ENCODE data around the gene XIRP2. TPM values are rescaled to one million over a fixed set of nuclear protein-coding genes. Genes with fewer than 3 reads are reported as not detected.
"Not testable (repeated sequence)": the region's sequence is repeated elsewhere in the genome, so short reads cannot be mapped to it uniquely, and the experiment has no call there.

The XIRP2 gene
- total RNA-seq, 1 experiment from 2014 or later = not detected

DNA sequence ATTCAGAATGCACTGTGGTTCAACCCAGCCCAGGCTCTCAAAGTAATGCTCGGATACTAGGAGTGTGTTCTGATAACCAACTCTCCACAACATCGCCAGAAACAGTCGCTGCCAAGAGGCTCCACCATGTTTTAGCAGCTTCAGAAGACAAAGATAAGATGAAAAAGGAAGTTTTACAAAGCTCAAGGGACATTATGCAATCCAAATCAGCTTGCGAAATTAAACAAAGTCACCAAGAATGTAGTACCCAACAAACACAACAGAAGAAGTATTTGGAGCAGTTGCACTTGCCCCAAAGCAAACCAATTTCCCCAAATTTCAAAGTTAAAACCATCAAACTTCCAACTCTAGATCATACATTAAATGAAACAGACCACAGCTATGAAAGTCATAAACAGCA lies 360.9 kb downstream of the XIRP2 start:
- H3K9me2 ChIP-seq (replicated peaks; ENCODE audit: insufficient read depth, low read length) = no peaks in the 10 kb centered on the region
- no peak overlapping the region for H3K4me3 ChIP-seq (ENCODE audit: low read length)
- no peak overlapping the region for H3K4me2 ChIP-seq (ENCODE audit: low read depth, low read length, poor library complexity, severe bottlenecking)
- H3K9ac ChIP-seq (ENCODE audit: low read length) = no peak overlapping the region
- no peaks in the 10 kb centered on the region for H3K4me1 ChIP-seq (ENCODE audit: low read length)
- H3K27me3 ChIP-seq (ENCODE audit: low read length) = no peaks in the 10 kb centered on the region
- H3K27ac ChIP-seq (ENCODE audit: low read length) = no peak overlapping the region
- H3K79me2 ChIP-seq (ENCODE audit: low read length) = no peaks in the 10 kb centered on the region
- no peaks in the 10 kb centered on the region for H3K36me3 ChIP-seq (ENCODE audit: insufficient read depth, low read length)
- no peak for DNase-seq
- H2AFZ ChIP-seq (ENCODE audit: low read length) = no peak overlapping the region
- no peaks in the 10 kb centered on the region for H3K9me3 ChIP-seq (ENCODE audit: low read length)
- no peaks in the 10 kb centered on the region for H4K20me1 ChIP-seq (ENCODE audit: insufficient read depth, low read depth, low read length)

DNA sequence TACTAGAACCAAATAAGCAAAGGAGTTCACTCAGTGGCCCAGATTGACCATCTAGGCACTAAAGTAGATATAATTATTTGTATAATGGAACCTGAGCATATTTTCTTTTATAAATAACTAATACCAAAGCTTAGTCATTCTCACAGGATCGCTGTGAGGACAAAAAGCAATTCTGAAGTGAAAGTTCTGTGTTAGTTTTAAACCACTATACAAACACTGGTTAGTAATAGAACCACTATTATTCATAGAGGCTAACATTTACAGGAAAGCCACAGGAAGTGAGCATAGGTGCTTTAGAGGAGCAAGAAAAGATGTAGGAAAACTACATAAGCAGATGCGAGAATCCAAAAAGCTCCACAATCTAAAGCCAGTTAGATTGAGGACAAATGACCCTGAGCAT lies 364.7 kb downstream of the XIRP2 start:
- Histone ChIP-seq H3K4me2 (ENCODE audit: low read depth, low read length, poor library complexity, severe bottlenecking) (no peak overlapping the region), H3K4me3 (ENCODE audit: low read length) (no peak overlapping the region), H3K9me2 (replicated peaks; ENCODE audit: insufficient read depth, low read length) (no peaks in the 10 kb centered on the region), H3K36me3 (ENCODE audit: insufficient read depth, low read length) (no peaks in the 10 kb centered on the region), H2AFZ (ENCODE audit: low read length) (no peak overlapping the region), H3K79me2 (ENCODE audit: low read length) (no peaks in the 10 kb centered on the region), H3K27ac (ENCODE audit: low read length) (no peak overlapping the region), H3K27me3 (ENCODE audit: low read length) (no peaks in the 10 kb centered on the region), H3K9ac (ENCODE audit: low read length) (no peak overlapping the region), H3K9me3 (ENCODE audit: low read length) (no peaks in the 10 kb centered on the region), H4K20me1 (ENCODE audit: insufficient read depth, low read depth, low read length) (no peaks in the 10 kb centered on the region), H3K4me1 (ENCODE audit: low read length) (no peaks in the 10 kb centered on the region)
- no peak for DNase-seq

DNA sequence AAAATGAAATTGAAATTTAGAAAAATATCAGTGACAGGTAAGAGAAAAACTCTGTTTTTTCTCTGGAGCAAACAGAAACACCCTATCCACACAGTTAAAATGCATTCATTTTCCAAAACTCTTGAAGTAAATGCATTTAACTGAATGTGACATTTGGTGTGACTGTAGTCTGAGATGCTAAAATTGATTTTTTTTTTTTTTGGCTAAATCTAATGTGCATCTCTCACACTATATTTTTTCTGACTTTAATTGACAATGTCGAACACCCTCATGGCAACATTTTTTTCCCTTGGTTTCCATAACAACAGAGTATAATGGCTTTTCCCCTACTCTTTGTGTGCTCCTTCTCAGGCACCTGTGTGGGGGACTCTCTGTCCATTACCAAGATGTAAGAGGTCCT lies 366.4 kb downstream of the XIRP2 start:
- Histone ChIP-seq H3K27me3 (ENCODE audit: low read length) (no peaks in the 10 kb centered on the region), H3K9me2 (replicated peaks; ENCODE audit: insufficient read depth, low read length) (no peaks in the 10 kb centered on the region)
- no peak for DNase-seq

DNA sequence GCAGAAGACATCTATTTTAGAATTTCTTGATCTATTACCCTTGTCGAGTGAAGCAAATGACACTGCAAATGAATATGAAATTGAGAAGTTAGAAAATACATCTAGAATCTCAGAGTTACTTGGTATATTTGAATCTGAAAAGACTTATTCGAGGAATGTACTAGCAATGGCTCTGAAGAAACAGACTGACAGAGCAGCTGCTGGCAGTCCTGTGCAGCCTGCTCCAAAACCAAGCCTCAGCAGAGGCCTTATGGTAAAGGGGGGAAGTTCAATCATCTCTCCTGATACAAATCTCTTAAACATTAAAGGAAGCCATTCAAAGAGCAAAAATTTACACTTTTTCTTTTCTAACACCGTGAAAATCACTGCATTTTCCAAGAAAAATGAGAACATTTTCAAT lies 370.4 kb downstream of the XIRP2 start:
- H3K27ac ChIP-seq (ENCODE audit: low read length) = no peak overlapping the region
- H3K4me1 ChIP-seq (ENCODE audit: low read length) = no peaks in the 10 kb centered on the region
- H3K27me3 ChIP-seq (ENCODE audit: low read length) = no peaks in the 10 kb centered on the region
- H3K79me2 ChIP-seq (ENCODE audit: low read length) = no peaks in the 10 kb centered on the region
- H3K36me3 ChIP-seq (ENCODE audit: insufficient read depth, low read length) = no peaks in the 10 kb centered on the region
- no peak overlapping the region for H3K4me2 ChIP-seq (ENCODE audit: low read depth, low read length, poor library complexity, severe bottlenecking)
- no peaks in the 10 kb centered on the region for H4K20me1 ChIP-seq (ENCODE audit: insufficient read depth, low read depth, low read length)
- no peak for DNase-seq
- no peak overlapping the region for H2AFZ ChIP-seq (ENCODE audit: low read length)
- H3K4me3 ChIP-seq (ENCODE audit: low read length) = no peak overlapping the region
- no peaks in the 10 kb centered on the region for H3K9me3 ChIP-seq (ENCODE audit: low read length)
- H3K9me2 ChIP-seq (replicated peaks; ENCODE audit: insufficient read depth, low read length) = no peaks in the 10 kb centered on the region
- H3K9ac ChIP-seq (ENCODE audit: low read length) = no peak overlapping the region

More for the DNA sequence above, 366.4 kb downstream of the XIRP2 start:
- no peak overlapping the region for H3K9ac ChIP-seq (ENCODE audit: low read length)
- H3K4me2 ChIP-seq (ENCODE audit: low read depth, low read length, poor library complexity, severe bottlenecking) = no peak overlapping the region
- H3K27ac ChIP-seq (ENCODE audit: low read length) = no peak overlapping the region
- no peak overlapping the region for H3K4me3 ChIP-seq (ENCODE audit: low read length)
- no peaks in the 10 kb centered on the region for H3K4me1 ChIP-seq (ENCODE audit: low read length)
- no peaks in the 10 kb centered on the region for H4K20me1 ChIP-seq (ENCODE audit: insufficient read depth, low read depth, low read length)
- no peak overlapping the region for H2AFZ ChIP-seq (ENCODE audit: low read length)
- H3K9me3 ChIP-seq (ENCODE audit: low read length) = no peaks in the 10 kb centered on the region
- H3K79me2 ChIP-seq (ENCODE audit: low read length) = no peaks in the 10 kb centered on the region
- H3K36me3 ChIP-seq (ENCODE audit: insufficient read depth, low read length) = no peaks in the 10 kb centered on the region

DNA sequence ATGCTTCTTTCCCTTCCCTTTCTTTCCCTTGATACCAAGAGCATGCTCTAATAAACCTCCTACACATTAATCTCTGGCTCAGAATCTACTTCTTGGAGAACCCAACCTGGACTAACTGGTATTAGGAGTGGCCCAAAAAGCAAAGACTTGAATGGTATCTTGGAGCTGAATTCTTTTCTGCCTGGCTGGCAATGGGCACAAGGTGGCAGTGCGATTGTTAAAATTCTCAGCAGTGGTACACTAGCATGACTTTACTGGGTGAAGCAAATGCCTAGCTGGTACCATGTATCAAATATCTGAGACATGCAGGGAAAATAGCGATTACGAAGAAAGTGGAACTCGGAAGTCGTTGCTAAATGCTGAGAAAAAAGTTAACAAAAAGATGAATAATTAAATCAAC lies 376.1 kb downstream of the XIRP2 start:
- no peak overlapping the region for H3K9ac ChIP-seq (ENCODE audit: low read length)
- no peaks in the 10 kb centered on the region; the same call in 1 of the 2 replicates for H3K9me3 ChIP-seq (ENCODE audit: low read length)

GRCh38 chr2:167265004-167265403 lies 376.7 kb downstream of the XIRP2 start:
- H4K20me1 ChIP-seq (ENCODE audit: insufficient read depth, low read depth, low read length) = no peaks in the 10 kb centered on the region
- no peak overlapping the region for H3K27ac ChIP-seq (ENCODE audit: low read length)
- no peaks in the 10 kb centered on the region; the same call in 1 of the 2 replicates for H3K9me3 ChIP-seq (ENCODE audit: low read length)
- no peaks in the 10 kb centered on the region for H3K79me2 ChIP-seq (ENCODE audit: low read length)
- H2AFZ ChIP-seq (ENCODE audit: low read length) = no peak overlapping the region
- no peaks in the 10 kb centered on the region for H3K4me1 ChIP-seq (ENCODE audit: low read length)
- no peaks in the 10 kb centered on the region for H3K27me3 ChIP-seq (ENCODE audit: low read length)
- no peak overlapping the region for H3K9ac ChIP-seq (ENCODE audit: low read length)
- no peaks in the 10 kb centered on the region for H3K36me3 ChIP-seq (ENCODE audit: insufficient read depth, low read length)
- no peak overlapping the region for H3K4me2 ChIP-seq (ENCODE audit: low read depth, low read length, poor library complexity, severe bottlenecking)
- DNase-seq = no peak
- no peak overlapping the region for H3K4me3 ChIP-seq (ENCODE audit: low read length)
- no peaks in the 10 kb centered on the region for H3K9me2 ChIP-seq (replicated peaks; ENCODE audit: insufficient read depth, low read length)

More for the DNA sequence above, 376.1 kb downstream of the XIRP2 start:
- H3K27ac ChIP-seq (ENCODE audit: low read length) = no peak overlapping the region
- H3K4me2 ChIP-seq (ENCODE audit: low read depth, low read length, poor library complexity, severe bottlenecking) = no peak overlapping the region
- DNase-seq = peak; percentile 58
- no peak overlapping the region for H2AFZ ChIP-seq (ENCODE audit: low read length)
- no peaks in the 10 kb centered on the region for H3K36me3 ChIP-seq (ENCODE audit: insufficient read depth, low read length)
- H3K4me1 ChIP-seq (ENCODE audit: low read length) = no peaks in the 10 kb centered on the region
- H3K79me2 ChIP-seq (ENCODE audit: low read length) = no peaks in the 10 kb centered on the region
- no peaks in the 10 kb centered on the region for H3K9me2 ChIP-seq (replicated peaks; ENCODE audit: insufficient read depth, low read length)
- no peaks in the 10 kb centered on the region for H3K27me3 ChIP-seq (ENCODE audit: low read length)
- no peak overlapping the region for H3K4me3 ChIP-seq (ENCODE audit: low read length)
- H4K20me1 ChIP-seq (ENCODE audit: insufficient read depth, low read depth, low read length) = no peaks in the 10 kb centered on the region

DNA sequence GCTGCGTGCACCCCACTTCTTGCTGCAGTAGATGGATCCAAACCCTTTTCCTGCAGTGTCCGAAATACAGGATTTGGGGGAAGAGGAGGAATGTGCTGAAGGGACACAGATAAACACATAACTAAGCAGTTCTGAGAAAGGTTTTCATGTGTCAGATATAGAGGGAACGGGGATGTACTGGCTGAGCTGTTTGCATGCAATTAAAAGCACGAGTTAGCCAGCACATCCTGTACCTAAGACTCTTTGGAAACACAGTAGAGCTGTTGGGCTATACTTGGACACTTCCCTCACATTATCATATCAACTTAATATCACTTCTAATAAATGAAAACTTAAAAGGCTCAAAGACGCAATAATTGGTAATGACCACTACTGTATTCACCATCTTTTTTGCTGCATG lies 377.4 kb downstream of the XIRP2 start:
- Histone ChIP-seq H3K4me1 (ENCODE audit: low read length) (no peaks in the 10 kb centered on the region), H3K4me3 (ENCODE audit: low read length) (no peak overlapping the region), H3K9me3 (ENCODE audit: low read length) (no peaks in the 10 kb centered on the region; the same call in 1 of the 2 replicates), H3K9me2 (replicated peaks; ENCODE audit: insufficient read depth, low read length) (no peaks in the 10 kb centered on the region), H3K27ac (ENCODE audit: low read length) (no peak overlapping the region), H3K4me2 (ENCODE audit: low read depth, low read length, poor library complexity, severe bottlenecking) (no peak overlapping the region), H4K20me1 (ENCODE audit: insufficient read depth, low read depth, low read length) (no peaks in the 10 kb centered on the region), H3K9ac (ENCODE audit: low read length) (no peak overlapping the region), H3K36me3 (ENCODE audit: insufficient read depth, low read length) (no peaks in the 10 kb centered on the region), H3K27me3 (ENCODE audit: low read length) (no peaks in the 10 kb centered on the region), H2AFZ (ENCODE audit: low read length) (no peak overlapping the region), H3K79me2 (ENCODE audit: low read length) (no peaks in the 10 kb centered on the region)
- no peak for DNase-seq

DNA sequence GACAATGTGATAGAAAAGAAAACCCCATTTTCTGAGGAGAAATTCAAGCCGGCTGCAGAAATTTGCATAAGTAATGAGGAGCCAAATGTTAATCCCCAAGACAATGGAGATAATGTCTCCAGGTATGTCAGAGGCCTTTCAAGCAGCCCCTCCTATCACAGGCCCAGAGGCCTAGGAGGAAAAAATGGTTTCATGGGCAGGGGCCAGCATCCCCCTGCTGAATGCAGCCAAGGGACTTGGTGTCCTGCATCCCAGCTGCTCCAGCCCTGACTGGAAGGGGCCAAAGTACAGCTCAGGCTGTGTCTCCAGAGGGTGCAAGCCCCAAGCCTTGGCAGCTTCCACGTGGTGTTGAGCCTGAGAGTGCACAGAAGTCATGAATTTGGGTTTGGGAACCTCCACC lies 380.0 kb downstream of the XIRP2 start:
- H3K4me3 ChIP-seq (ENCODE audit: low read length) = not testable (repeated sequence)

DNA sequence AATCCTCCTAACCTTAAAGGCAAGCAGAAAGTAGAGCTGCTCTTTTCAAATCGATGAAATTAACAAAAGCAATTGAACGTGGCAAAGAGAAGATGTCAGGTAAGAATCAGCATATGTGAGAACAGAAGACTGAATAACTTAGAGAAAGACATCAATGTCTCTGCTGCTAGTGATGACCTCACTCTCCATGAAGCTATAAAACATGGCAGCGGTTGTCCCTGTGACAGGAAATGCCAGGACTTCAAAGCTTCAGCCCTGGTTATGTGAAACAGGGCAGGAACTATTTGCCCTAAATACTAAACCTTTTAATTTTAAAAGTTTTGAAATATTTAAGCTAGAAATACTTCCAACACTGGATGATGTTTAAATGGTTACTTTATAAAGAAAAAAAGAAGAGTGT lies 383.7 kb downstream of the XIRP2 start:
- H3K4me1 ChIP-seq (ENCODE audit: low read length) = no peaks in the 10 kb centered on the region
- H2AFZ ChIP-seq (ENCODE audit: low read length) = no peak overlapping the region
- no peak overlapping the region for H3K9ac ChIP-seq (ENCODE audit: low read length)

More for the DNA sequence above, 380.0 kb downstream of the XIRP2 start:
- not testable (repeated sequence) for H3K9me3 ChIP-seq (ENCODE audit: low read length); H3K27me3 ChIP-seq (ENCODE audit: low read length); H3K79me2 ChIP-seq (ENCODE audit: low read length); H3K36me3 ChIP-seq (ENCODE audit: insufficient read depth, low read length); H3K27ac ChIP-seq (ENCODE audit: low read length); H3K4me2 ChIP-seq (ENCODE audit: low read depth, low read length, poor library complexity, severe bottlenecking); H4K20me1 ChIP-seq (ENCODE audit: insufficient read depth, low read depth, low read length); H2AFZ ChIP-seq (ENCODE audit: low read length); H3K4me1 ChIP-seq (ENCODE audit: low read length); H3K9ac ChIP-seq (ENCODE audit: low read length); H3K9me2 ChIP-seq (replicated peaks; ENCODE audit: insufficient read depth, low read length); DNase-seq

More for the DNA sequence above, 383.7 kb downstream of the XIRP2 start:
- Histone ChIP-seq H3K79me2 (ENCODE audit: low read length) (no peaks in the 10 kb centered on the region), H3K9me3 (ENCODE audit: low read length) (no peaks in the 10 kb centered on the region; the same call in 1 of the 2 replicates), H3K27ac (ENCODE audit: low read length) (no peak overlapping the region), H4K20me1 (ENCODE audit: insufficient read depth, low read depth, low read length) (no peaks in the 10 kb centered on the region), H3K27me3 (ENCODE audit: low read length) (no peaks in the 10 kb centered on the region), H3K4me3 (ENCODE audit: low read length) (no peak overlapping the region), H3K36me3 (ENCODE audit: insufficient read depth, low read length) (no peaks in the 10 kb centered on the region), H3K9me2 (replicated peaks; ENCODE audit: insufficient read depth, low read length) (no peaks in the 10 kb centered on the region), H3K4me2 (ENCODE audit: low read depth, low read length, poor library complexity, severe bottlenecking) (no peak overlapping the region)
- no peak for DNase-seq

Data from Karpas-422 (cell line).